BJ (cell line): Measurements from ENCODE around the gene KLHL13. TPM values are rescaled to one million over a fixed set of nuclear protein-coding genes. Genes with fewer than 3 reads are reported as not detected.
"Not testable (repeated sequence)": the region's sequence is repeated elsewhere in the genome, so short reads cannot be mapped to it uniquely, and the experiment has no call there.

Experiments
- CTCF ChIA-PET: fragments of 350-600 bp; formaldehyde crosslinking; extraction: SDS; loops from one replicate; lab custom pipeline; 2021; ENCODE audit warnings: antibody characterized with exemption, inconsistent platforms; lab: Yijun Ruan, JAX
- POLR2A ChIA-PET: fragments of 300-600 bp; sonication (Branson Sonifier 250); formaldehyde crosslinking; extraction: SDS; loops from one replicate; lab custom pipeline; 2021; ENCODE audit warnings: antibody characterized with exemption; lab: Charles Lee
- DNase-seq: peaks from one replicate; pipeline ENCODE4 v3.0.0-alpha.2; 2011; ENCODE audit warnings: low read depth
- H3K27me3 ChIP-seq: 2 replicates; pipeline ENCODE4 v1.6.0; 2011; ENCODE audit warnings: low read length; ENCODE audit not compliant: control insufficient read depth, insufficient read depth
- H3K36me3 ChIP-seq: 2 replicates; pipeline ENCODE4 v1.5.1; 2011; ENCODE audit warnings: low read length; ENCODE audit not compliant: control insufficient read depth, insufficient read depth
- H3K4me3 ChIP-seq: 2 replicates; pipeline ENCODE4 v1.5.1; 2011; ENCODE audit warnings: low read depth, mild to moderate bottlenecking, control low read depth, low read length
- CTCF ChIP-seq: IDR thresholded peaks from 2 replicates; pipeline ENCODE4 v1.5.1; 2011; ENCODE audit warnings: low read depth, mild to moderate bottlenecking, control low read depth, inconsistent platforms, low read length, moderate library complexity; ENCODE audit not compliant: insufficient read depth
- polyA plus RNA-seq: library from polyadenylated mRNA; depleted of rRNA; stranded (reverse); fragments of >200 nt; gene quantifications from 2 replicates; pipeline ENCODE4 v1.2.3, GENCODE V29; 2011

The KLHL13 gene
- polyA plus RNA-seq, 1 experiment: 1.0 TPM

- POLR2A ChIA-PET: no interaction called here
- no peak overlapping the region for H3K4me3 ChIP-seq
- CTCF ChIA-PET: no interaction called here
Observed at GRCh38 chrX:118153270-118153669, 36.7 kb upstream of the KLHL13 start.

GRCh38 chrX:118152721-118153120 is 36.1 kb upstream of the KLHL13 start:
- DNase-seq: no peak
- CTCF ChIA-PET: no interaction called here

More at GRCh38 chrX:118153270-118153669, 36.7 kb upstream of the KLHL13 start:
- DNase-seq: no peak
- Histone ChIP-seq H3K36me3 (no peaks in the 10 kb centered on the region), H3K27me3 (no peaks in the 10 kb centered on the region)
- no peak for TF ChIP-seq CTCF

GRCh38 chrX:118148737-118149136 is 32.1 kb upstream of the KLHL13 start:
- ChIA-PET CTCF (no interaction called here), POLR2A (no interaction called here)

More at GRCh38 chrX:118152721-118153120, 36.1 kb upstream of the KLHL13 start:
- H3K36me3 ChIP-seq: no peaks in the 10 kb centered on the region
- no peak overlapping the region for H3K4me3 ChIP-seq
- no peak for TF ChIP-seq CTCF
- POLR2A ChIA-PET: no interaction called here
- no peaks in the 10 kb centered on the region for H3K27me3 ChIP-seq

GRCh38 chrX:118147771-118148170 is 31.2 kb upstream of the KLHL13 start:
- DNase-seq, H3K27me3 ChIP-seq, CTCF ChIA-PET, H3K36me3 ChIP-seq, H3K4me3 ChIP-seq, POLR2A ChIA-PET: not testable (repeated sequence)

More at GRCh38 chrX:118148737-118149136, 32.1 kb upstream of the KLHL13 start:
- Histone ChIP-seq H3K27me3 (no peaks in the 10 kb centered on the region), H3K4me3 (no peak overlapping the region), H3K36me3 (no peaks in the 10 kb centered on the region)
- no peak for TF ChIP-seq CTCF
- no peak for DNase-seq

GRCh38 chrX:118143578-118143977 is 27.0 kb upstream of the KLHL13 start:
- no peak for TF ChIP-seq CTCF
- DNase-seq: no peak
- CTCF ChIA-PET: no interaction called here
- Histone ChIP-seq H3K4me3 (no peak overlapping the region), H3K36me3 (no peaks in the 10 kb centered on the region), H3K27me3 (no peaks in the 10 kb centered on the region)
- POLR2A ChIA-PET: no interaction called here

GRCh38 chrX:118131336-118131735 is 14.7 kb upstream of the KLHL13 start:
- CTCF ChIA-PET: no interaction called here
- DNase-seq: no peak
- Histone ChIP-seq H3K4me3 (no peak overlapping the region), H3K36me3 (no peaks in the 10 kb centered on the region), H3K27me3 (no peaks in the 10 kb centered on the region)
- POLR2A ChIA-PET: no interaction called here
- TF ChIP-seq CTCF: no peak
